CD1c-positive myeloid dendritic cell (primary cell): ENCODE measurements around the gene ACTA1.
"Not testable (repeated sequence)": the region's sequence is repeated elsewhere in the genome, so short reads cannot be mapped to it uniquely, and the experiment has no call there.

Experiments
- DNase-seq: peaks from one replicate; pipeline ENCODE4 v3.0.0-alpha.2; 2016; ENCODE audit errors: extremely low spot score

ACTA1 gene

GRCh38 chr1:229409616-229410369, 24.1 kb downstream of the ACTA1 start:
- DNase-seq: no peak

- DNase-seq: no peak
Measured at GRCh38 chr1:229408458-229409037, 25.3 kb downstream of the ACTA1 start.

- DNase-seq: no peak
Measured at GRCh38 chr1:229407206-229408026, 26.5 kb downstream of the ACTA1 start.

- no peak for DNase-seq
Measured at GRCh38 chr1:229406798-229407197, 27.1 kb downstream of the ACTA1 start.

GRCh38 chr1:229403573-229403972, 30.3 kb downstream of the ACTA1 start:
- no peak for DNase-seq

- no peak for DNase-seq
Measured at GRCh38 chr1:229402993-229403392, 30.9 kb downstream of the ACTA1 start.

- not testable (repeated sequence) for DNase-seq
Measured at GRCh38 chr1:229402329-229402728, 31.6 kb downstream of the ACTA1 start.

GRCh38 chr1:229397762-229398161, 36.1 kb downstream of the ACTA1 start:
- no peak for DNase-seq

GRCh38 chr1:229396585-229397206, 37.2 kb downstream of the ACTA1 start:
- peak; percentile 7 for DNase-seq

- not testable (repeated sequence) for DNase-seq
Measured at GRCh38 chr1:229394517-229394916, 39.4 kb downstream of the ACTA1 start.

- DNase-seq: no peak
Measured at GRCh38 chr1:229392936-229393335, 41.0 kb downstream of the ACTA1 start.

- DNase-seq: no peak
Measured at GRCh38 chr1:229390130-229390529, 43.8 kb downstream of the ACTA1 start.

GRCh38 chr1:229388897-229389580, 44.9 kb downstream of the ACTA1 start:
- DNase-seq: peak; percentile 48

GRCh38 chr1:229385853-229386456, 47.9 kb downstream of the ACTA1 start:
- no peak for DNase-seq

- DNase-seq: no peak
Measured at GRCh38 chr1:229384822-229385221, 49.1 kb downstream of the ACTA1 start.

GRCh38 chr1:229383961-229384360, 49.9 kb downstream of the ACTA1 start:
- no peak for DNase-seq

- DNase-seq: no peak
Measured at GRCh38 chr1:229383188-229383587, 50.7 kb downstream of the ACTA1 start.
